Renal cortical epithelial cell (primary cell): ENCODE data around the gene DIP2C. TPM values are rescaled to one million over a fixed set of nuclear protein-coding genes. Genes with fewer than 3 reads are reported as not detected.

ENCODE experiments used
- DNase-seq: peaks from one replicate; pipeline ENCODE4 v3.0.0-alpha.2; 2011; ENCODE audit warnings: low read depth
- total RNA-seq: library from RNA; depleted of rRNA; stranded (reverse); fragments of >200 nt; gene quantifications from 2 replicates; pipeline ENCODE4 v1.2.3, GENCODE V29; 2014

DIP2C gene
- total RNA-seq, 1 donor from 2014 or later = 14.4 TPM

DNA sequence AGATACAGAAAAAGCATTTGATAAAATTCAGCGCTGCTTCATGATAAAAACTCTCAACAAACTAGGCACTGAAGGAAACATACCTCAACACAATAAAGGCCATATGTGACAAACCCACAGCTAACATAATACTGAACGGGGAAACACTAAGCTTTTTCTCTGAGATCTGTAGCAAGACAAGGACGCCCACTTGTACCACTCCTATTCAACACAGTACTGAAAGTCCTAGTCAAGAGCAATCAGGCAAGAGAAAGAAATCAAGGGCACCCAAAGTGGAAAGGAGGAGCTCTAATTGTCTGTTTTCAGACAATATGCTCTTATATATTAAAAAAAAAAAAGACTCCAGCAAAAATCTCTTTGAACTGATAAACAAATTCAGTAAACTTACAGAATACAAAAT lies 13.3 kb downstream of the DIP2C start:
- no peak for DNase-seq

DNA sequence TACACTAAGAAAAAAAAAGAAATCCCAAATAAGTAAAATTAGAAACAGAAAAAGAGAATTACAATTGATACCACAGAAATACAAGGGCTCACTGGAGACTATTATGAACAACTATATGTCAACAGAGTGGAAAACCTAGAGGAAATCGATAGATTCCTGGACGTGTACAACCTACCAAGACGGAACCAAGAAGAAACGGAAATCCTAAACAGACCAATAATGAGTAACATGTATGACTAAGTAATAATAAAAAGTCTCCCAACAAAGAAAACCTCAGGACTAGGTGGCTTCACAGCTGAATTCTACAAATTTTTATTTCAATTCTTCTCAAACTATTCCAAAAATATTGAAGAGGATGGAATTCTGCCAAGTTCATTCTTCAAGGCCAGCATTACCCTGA lies 13.9 kb downstream of the DIP2C start:
- no peak for DNase-seq

DNA sequence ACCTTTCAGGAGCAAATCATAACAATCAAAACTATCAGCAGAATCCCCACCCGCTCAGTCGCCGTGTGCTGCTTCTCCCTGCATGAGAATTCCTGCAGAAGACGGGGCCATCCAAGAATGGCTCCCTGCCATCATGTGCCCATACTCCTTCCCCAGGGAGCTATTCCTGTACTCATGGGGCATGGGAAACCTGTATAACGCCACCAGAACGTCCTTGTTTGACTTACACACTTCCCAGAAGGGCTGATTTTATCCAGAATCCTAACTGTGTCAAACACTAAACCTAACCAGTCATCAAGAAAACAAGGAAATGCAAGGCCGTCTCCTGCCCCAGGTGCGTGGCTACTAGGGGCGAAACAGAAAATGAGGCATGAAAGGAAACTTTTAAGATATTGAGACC lies 16.0 kb downstream of the DIP2C start:
- no peak for DNase-seq

- DNase-seq = no peak
These were observed 16.5 kb downstream of the DIP2C start for GRCh38 chr10:672992-673391.

DNA sequence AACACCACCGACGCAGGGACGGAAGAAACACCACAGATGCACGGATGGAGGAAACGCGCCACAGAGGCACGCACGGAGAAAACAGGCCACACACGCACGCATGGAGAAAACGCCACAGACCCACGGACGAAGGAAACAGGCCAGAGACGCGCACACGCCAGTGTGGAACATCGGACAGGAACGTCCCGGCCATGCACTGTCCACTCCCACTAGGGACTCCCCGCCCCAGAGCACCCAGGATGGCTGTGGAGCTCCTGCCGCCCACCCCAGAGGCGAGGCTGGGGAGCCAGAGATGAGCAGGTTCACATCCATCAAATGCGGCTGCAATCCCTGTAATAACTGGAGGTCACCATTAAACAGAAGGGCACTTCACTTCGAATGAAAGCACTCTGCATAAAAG lies 17.3 kb downstream of the DIP2C start:
- no peak for DNase-seq

DNA sequence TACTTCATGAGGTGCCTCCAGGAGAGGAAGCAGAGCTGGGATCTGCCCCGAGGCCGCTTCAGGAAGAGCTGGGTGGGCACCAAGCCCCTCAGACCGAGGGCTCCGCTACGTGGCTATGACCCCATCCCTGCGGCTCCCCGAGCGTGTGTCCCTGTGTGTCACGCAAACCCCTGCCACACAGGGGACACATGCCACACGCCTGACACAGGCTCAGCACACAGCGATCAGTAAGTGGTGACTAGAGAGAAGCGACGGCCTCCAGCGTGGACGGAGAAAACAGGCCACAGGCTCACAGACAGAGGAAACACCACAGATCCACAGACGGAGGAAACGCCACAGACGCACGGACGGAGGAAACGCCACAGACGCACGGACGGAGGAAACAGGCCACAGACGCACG lies 18.5 kb downstream of the DIP2C start:
- DNase-seq = no peak

GRCh38 chr10:670038-670437 lies 19.4 kb downstream of the DIP2C start:
- no peak for DNase-seq

DNA sequence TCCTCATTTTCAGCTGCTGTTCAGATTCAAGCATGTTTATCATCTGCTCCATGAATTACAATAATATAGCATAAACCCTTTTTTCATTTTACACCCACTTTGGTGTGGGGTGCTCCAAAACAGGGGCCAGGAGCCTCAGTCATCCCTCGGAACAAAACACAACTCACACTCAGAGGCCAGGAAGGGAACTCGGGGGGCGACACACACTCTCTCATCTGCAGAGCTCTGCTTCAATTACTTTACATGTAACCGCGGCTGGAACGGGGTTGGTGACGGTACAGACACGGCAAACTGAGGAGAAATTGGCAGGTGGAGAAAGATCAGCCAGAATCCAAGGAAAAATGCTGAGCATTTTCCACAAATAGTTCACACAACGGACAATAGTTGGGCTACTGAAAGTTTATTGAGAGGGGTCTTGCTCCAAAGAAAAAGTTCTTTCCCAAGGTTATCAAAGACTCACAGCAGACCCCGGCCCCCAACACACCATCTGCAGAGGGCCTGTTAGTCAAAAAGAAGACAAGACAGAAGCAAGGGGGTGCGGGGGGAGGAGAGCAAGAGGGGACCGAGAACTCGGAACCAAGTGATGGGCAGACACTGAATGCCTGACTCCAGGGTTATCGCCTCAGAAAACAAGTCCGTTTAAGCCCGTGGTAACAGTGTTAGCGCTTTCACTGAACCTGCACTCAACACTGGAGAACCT lies 20.5 kb downstream of the DIP2C start:
- no peak for DNase-seq

GRCh38 chr10:667602-668143 lies 21.8 kb downstream of the DIP2C start:
- no peak for DNase-seq

GRCh38 chr10:667096-667495 lies 22.4 kb downstream of the DIP2C start:
- no peak for DNase-seq

- DNase-seq = no peak
These were observed 23.0 kb downstream of the DIP2C start for GRCh38 chr10:666237-667012.

GRCh38 chr10:665579-666091 lies 23.8 kb downstream of the DIP2C start:
- peak; percentile 71 for DNase-seq

DNA sequence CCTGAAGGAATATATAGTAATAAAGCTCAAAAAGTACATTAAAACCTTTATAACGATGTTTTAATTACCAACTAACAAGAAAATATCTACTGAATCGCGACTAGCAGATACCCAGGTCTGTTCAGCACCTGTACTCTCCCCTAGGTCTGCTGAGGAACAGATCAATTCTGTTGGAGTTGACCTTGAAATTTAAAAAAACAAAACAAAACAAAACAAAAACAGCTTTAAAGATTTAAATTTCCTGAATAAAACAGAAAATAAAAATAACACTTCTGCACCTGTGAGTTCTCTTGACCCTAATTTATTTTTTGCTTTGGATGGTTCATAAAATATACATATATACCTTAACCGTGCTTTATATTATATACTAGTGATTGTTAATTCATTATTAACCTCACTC lies 24.6 kb downstream of the DIP2C start:
- DNase-seq = no peak

GRCh38 chr10:664301-664700 lies 25.2 kb downstream of the DIP2C start:
- no peak for DNase-seq

DNA sequence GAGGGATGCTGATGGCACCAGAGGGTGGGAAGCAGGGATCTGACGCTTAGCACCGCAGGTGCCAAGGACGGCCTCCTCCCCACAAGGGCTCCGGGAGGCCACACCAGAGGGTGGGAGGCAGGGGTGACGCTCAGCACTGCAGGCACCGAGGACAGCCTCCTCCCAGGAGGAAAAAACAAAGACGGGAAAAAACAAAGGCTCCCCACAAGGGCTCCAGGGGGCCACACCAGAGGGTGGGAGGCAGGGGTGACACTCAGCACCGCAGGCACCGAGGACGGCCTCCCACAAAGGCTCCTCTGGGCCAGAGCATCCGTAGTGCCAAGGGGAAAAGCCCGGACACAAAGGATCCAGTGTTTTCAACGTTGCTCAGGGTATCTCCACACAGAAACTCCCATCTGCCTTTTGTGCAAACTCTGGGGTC lies 25.6 kb downstream of the DIP2C start:
- DNase-seq = no peak

- DNase-seq = no peak
These were observed 26.1 kb downstream of the DIP2C start for GRCh38 chr10:663466-663751.

GRCh38 chr10:662686-663465 lies 26.6 kb downstream of the DIP2C start:
- DNase-seq = no peak

DNA sequence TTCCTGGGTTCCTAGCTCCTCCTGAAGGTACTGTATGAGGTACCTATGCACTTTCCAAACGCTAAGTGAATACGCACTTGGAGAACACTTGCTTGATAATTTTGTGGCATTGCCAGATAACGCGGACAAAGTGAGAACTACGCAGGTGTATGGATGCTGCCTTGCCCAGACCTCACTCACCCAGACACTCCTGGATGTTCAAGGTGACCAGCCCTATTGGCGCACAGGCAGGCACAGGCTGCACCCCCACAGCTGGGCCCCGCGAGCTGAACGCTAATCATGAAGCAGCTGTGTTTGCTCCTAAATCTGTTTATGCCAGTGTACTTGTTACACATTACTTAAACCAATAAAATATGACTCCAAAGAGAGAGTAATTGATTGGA lies 27.3 kb downstream of the DIP2C start:
- DNase-seq = no peak

- no peak for DNase-seq
These were observed 27.8 kb downstream of the DIP2C start for GRCh38 chr10:661597-662222.

GRCh38 chr10:660970-661596 lies 28.4 kb downstream of the DIP2C start:
- no peak for DNase-seq

GRCh38 chr10:660413-660969 lies 29.0 kb downstream of the DIP2C start:
- peak; percentile 53 for DNase-seq
